Peyer's patch (tissue), 4 donors: ENCODE measurements around the gene ZAR1.

Experiments
- POLR2A ChIP-seq, 2 donors: fragments of 450-650 bp; IDR thresholded peaks; one replicate each; pipeline ENCODE4 v1.5.1; 2017; ENCODE audit warnings: antibody characterized with exemption in 2 of 2, mild to moderate bottlenecking in 2 of 2, moderate library complexity in 2 of 2
- TF ChIP-seq, protein P1 (sequence below), 6 experiments: fragments of 450-650 bp in 4 of 6; fragments of 200-600 bp in 2 of 6; sonication (generic) in 1 of 6; IDR thresholded peaks; one replicate each; pipeline ENCODE4 v1.5.1; 2017 to 2019; ENCODE audit warnings: antibody characterized with exemption in 6 of 6, mild to moderate bottlenecking in 3 of 6, moderate library complexity in 1 of 6

DNA sequence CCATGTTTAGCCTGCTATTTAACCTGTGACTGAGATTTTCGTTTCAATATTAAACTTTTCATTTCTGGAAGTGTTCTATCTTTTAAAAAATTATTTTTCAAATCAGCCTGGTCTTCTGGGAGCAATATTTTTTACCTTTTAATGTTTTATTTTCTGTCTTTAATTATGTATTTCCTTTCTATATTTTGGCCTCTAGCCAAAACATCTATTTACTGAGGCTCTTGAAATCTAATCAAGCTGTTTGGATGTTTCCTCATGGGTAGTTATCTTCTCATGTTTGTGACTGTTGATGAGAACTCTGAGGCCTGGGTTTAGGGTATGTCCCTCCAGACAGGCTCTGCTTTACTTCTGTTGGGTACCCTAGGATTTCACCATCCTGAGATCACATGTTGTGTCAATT, 17.3 kb upstream of the ZAR1 start:
- TF ChIP-seq, protein P1, sequence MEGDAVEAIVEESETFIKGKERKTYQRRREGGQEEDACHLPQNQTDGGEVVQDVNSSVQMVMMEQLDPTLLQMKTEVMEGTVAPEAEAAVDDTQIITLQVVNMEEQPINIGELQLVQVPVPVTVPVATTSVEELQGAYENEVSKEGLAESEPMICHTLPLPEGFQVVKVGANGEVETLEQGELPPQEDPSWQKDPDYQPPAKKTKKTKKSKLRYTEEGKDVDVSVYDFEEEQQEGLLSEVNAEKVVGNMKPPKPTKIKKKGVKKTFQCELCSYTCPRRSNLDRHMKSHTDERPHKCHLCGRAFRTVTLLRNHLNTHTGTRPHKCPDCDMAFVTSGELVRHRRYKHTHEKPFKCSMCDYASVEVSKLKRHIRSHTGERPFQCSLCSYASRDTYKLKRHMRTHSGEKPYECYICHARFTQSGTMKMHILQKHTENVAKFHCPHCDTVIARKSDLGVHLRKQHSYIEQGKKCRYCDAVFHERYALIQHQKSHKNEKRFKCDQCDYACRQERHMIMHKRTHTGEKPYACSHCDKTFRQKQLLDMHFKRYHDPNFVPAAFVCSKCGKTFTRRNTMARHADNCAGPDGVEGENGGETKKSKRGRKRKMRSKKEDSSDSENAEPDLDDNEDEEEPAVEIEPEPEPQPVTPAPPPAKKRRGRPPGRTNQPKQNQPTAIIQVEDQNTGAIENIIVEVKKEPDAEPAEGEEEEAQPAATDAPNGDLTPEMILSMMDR (IDR thresholded peaks at IDR 0.05): no peak
- TF ChIP-seq POLR2A (IDR thresholded peaks at IDR 0.05): no peak
